SKM-1 (cell line): Measurements from ENCODE around the gene EBNA1BP2.
"Not testable (repeated sequence)": the region's sequence is repeated elsewhere in the genome, so short reads cannot be mapped to it uniquely, and the experiment has no call there.

Experiments
- DNase-seq: peaks from one replicate; lab custom pipeline; 2025; ENCODE audit not compliant: unreplicated experiment; lab: John Stamatoyannopoulos, UW

The EBNA1BP2 gene

DNA sequence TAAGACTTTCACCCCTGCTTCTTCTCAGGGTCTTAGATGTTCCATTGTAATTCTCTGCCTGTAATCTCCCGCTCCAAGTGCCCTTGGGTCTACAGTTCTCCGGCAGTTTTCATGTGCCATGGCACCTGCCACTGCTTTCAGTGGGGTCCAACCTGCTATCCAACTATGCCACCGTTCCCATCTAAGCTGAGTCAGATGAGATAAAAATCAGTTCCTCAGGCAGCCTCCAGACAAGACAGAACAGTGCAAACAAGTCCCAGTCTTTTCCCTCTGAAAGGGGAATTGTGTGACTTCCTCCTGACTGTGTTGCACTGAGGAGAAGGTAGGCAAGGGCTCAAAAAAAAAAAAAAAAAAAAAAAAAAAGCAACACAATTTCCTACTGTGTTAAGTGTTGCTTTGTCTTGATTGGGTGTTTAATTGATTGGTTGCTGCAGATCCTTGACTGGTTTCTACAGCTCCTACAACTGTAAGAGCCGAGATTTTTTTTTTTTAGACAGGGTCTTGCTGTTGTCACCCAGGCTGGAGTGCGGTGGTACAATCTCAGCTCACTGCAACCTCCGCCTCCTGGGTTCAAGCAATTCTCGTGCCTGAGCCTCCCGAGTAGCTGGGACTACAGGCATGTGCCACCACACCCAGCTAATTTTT, 50.7 kb downstream of the EBNA1BP2 start:
- no peak for DNase-seq

DNA sequence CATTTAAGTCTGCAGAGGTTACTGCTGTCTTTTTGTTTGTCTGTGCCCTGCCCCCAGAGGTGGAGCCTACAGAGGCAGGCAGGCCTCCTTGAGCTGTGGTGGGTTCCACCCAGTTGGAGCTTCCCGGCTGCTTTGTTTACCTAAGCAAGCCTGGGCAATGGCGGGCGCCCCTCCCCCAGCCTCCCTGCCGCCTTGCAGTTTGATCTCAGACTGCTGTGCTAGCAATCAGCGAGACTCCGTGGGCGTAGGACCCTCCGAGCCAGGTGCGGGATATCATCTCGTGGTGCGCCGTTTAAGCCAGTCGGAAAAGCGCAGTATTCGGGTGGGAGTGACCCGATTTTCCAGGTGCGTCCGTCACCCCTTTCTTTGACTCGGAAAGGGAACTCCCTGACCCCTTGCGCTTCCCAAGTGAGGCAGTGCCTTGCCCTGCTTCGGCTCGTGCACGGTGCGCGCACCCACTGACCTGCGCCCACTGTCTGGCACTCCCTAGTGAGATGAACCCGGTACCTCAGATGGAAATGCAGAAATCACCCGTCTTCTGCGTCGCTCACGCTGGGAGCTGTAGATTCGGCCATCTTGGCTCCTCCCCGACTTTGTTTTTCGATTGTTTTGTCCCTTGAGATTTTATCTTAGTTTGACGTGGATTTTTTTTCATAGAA, 52.0 kb downstream of the EBNA1BP2 start:
- DNase-seq = not testable (repeated sequence)
